K562 (cell line): ENCODE measurements around the gene TNIP2. TPM values are rescaled to one million over a fixed set of nuclear protein-coding genes. Genes with fewer than 3 reads are reported as not detected.

Source experiments
- ATAC-seq: fragments of 200-7000 bp; cut with Tn5 transposase; 3 replicates; pipeline ENCODE4 v1.9.1; 2020; ENCODE audit warnings: moderate library complexity
- BruUV-seq: library from RNA; stranded (reverse); fragments of 400-500 nt; replicated peaks from 2 replicates; lab custom pipeline; 2021; lab: Mats Ljungman, UMichigan
- CTCF ChIA-PET: fragments of 300-600 bp; formaldehyde crosslinking; extraction: SDS; loops from one replicate; lab custom pipeline; 2021; ENCODE audit warnings: low intra/inter-chr PET ratio; lab: Yijun Ruan, JAX
- POLR2A ChIA-PET: fragments of 300-600, 350-650 bp; sonication (Branson Sonifier 250); formaldehyde crosslinking; extraction: SDS; loops from one replicate; lab custom pipeline; 2021; ENCODE audit warnings: antibody characterized with exemption, inconsistent platforms; lab: Yijun Ruan, JAX
- DNase-seq, 4 experiments: peaks; one replicate each; pipeline versions ENCODE4 v3.0.0 to v3.0.0-alpha.2; 2011 to 2018; ENCODE audit warnings: low spot score in 3 of 4, mixed read lengths in 3 of 4; ENCODE audit errors: extremely low read depth in 1 of 4
- FAIRE-seq: peaks from 2 replicates; lab custom pipeline; 2011; peaks lifted over from hg19 to GRCh38; lab: Jason Lieb, UNC
- H2AFZ ChIP-seq: 2 replicates; pipeline ENCODE4 v1.6.0; 2011; ENCODE audit warnings: low read depth, low read length, control low read depth, inconsistent platforms
- H3K27ac ChIP-seq: fragments of 200-600 bp; 3 replicates; pipeline ENCODE4 v1.8.0; 2011; ENCODE audit warnings: low read depth, mild to moderate bottlenecking, control low read depth, inconsistent platforms, low read length, moderate library complexity, mixed read lengths; ENCODE audit errors: extremely low read depth
- H3K27me3 ChIP-seq, 2 experiments: fragments of 300-600 bp in 1 of 2; 2 replicates in 1 of 2; 3 replicates in 1 of 2; pipeline versions ENCODE4 v1.6.0 to v1.8.0; 2011; ENCODE audit warnings: inconsistent platforms in 2 of 2, low read length in 2 of 2, mild to moderate bottlenecking in 1 of 2, mixed read lengths in 1 of 2, moderate library complexity in 1 of 2; ENCODE audit not compliant: control insufficient read depth in 2 of 2, insufficient read depth in 2 of 2
- H3K36me3 ChIP-seq: fragments of 300-600 bp; 3 replicates; pipeline ENCODE4 v1.8.0; 2011; ENCODE audit warnings: mild to moderate bottlenecking, low read length, inconsistent platforms; ENCODE audit not compliant: control insufficient read depth, insufficient read depth
- H3K4me1 ChIP-seq, 2 experiments: fragments of 200-600 bp in 1 of 2; replicated peaks in 1 of 2; 2 replicates in 1 of 2; 3 replicates in 1 of 2; pipeline versions ENCODE4 v1.5.1 to v1.8.0; 2011; ENCODE audit warnings: inconsistent platforms in 2 of 2, low read length in 2 of 2, mild to moderate bottlenecking in 1 of 2, mixed read lengths in 1 of 2, moderate library complexity in 1 of 2; ENCODE audit not compliant: control insufficient read depth in 2 of 2, insufficient read depth in 2 of 2
- H3K4me2 ChIP-seq: 2 replicates; pipeline ENCODE4 v1.6.1; 2011; ENCODE audit warnings: low read length, control low read depth, inconsistent platforms, mixed read lengths; ENCODE audit not compliant: insufficient read depth
- H3K4me3 ChIP-seq: fragments of 200-600 bp; sonication (generic), shearing (Covaris generic); 2 replicates; pipeline ENCODE4 v1.5.1; 2016; ENCODE audit warnings: control low read depth, inconsistent platforms
- H3K79me2 ChIP-seq: fragments of 200-600 bp; 3 replicates; pipeline ENCODE4 v1.8.0; 2011; ENCODE audit warnings: low read length, inconsistent platforms; ENCODE audit not compliant: control insufficient read depth, insufficient read depth
- H3K9ac ChIP-seq, 2 experiments: 2 replicates each; pipeline versions ENCODE4 v1.6.0 to v1.6.1; 2011; ENCODE audit warnings: low read depth in 2 of 2, low read length in 2 of 2, control low read depth in 1 of 2, inconsistent platforms in 1 of 2, mild to moderate bottlenecking in 1 of 2, mixed read lengths in 1 of 2; ENCODE audit not compliant: insufficient read depth in 1 of 2
- H3K9me1 ChIP-seq: one replicate; pipeline ENCODE4 v1.6.0; 2011; ENCODE audit warnings: inconsistent platforms, mild to moderate bottlenecking, low read length, moderate library complexity; ENCODE audit not compliant: control insufficient read depth, insufficient read depth
- H3K9me3 ChIP-seq: replicated peaks from 2 replicates; pipeline ENCODE4 v1.5.1; 2011; ENCODE audit warnings: low read depth, low read length, inconsistent platforms; ENCODE audit not compliant: control insufficient read depth, insufficient read depth
- H4K20me1 ChIP-seq: replicated peaks from 2 replicates; pipeline ENCODE4 v1.6.1; 2011; ENCODE audit warnings: low read length, inconsistent platforms, mixed read lengths; ENCODE audit not compliant: control insufficient read depth, insufficient read depth
- ARNT ChIP-seq, 2 experiments: fragments of 450-650 bp; IDR thresholded peaks; 2 replicates each; pipeline ENCODE4 v1.6.1; 2016; ENCODE audit warnings: mild to moderate bottlenecking in 1 of 2
- DMBX1 ChIP-seq: fragments of 250-450 bp; sonication (Bioruptor Pico); IDR thresholded peaks from 2 replicates; pipeline ENCODE4 v1.8.0; 2022; ENCODE audit warnings: inconsistent platforms, mild to moderate bottlenecking, moderate library complexity, borderline replicate concordance
- HEY1 ChIP-seq: fragments of 250-450 bp; sonication (Bioruptor Pico); IDR thresholded peaks from 2 replicates; pipeline ENCODE4 v1.5.0; 2020; ENCODE audit warnings: mild to moderate bottlenecking, moderate library complexity, borderline replicate concordance
- KLF6 ChIP-seq: fragments of 250-450 bp; sonication (Bioruptor Pico); IDR thresholded peaks from 2 replicates; pipeline ENCODE4 v1.4.0; 2020; ENCODE audit warnings: mild to moderate bottlenecking, moderate library complexity, borderline replicate concordance
- MXI1 ChIP-seq: IDR thresholded peaks from 2 replicates; pipeline ENCODE4 v1.6.1; 2011; ENCODE audit warnings: low read depth, mild to moderate bottlenecking, improper control_type of control experiment, low read length
- PHB ChIP-seq: fragments of 250-450 bp; sonication (Bioruptor Pico); IDR thresholded peaks from 2 replicates; pipeline ENCODE4 v1.5.0; 2021
- PRPF4 ChIP-seq: fragments of 200-400 bp; formaldehyde crosslinking; IDR thresholded peaks from one replicate; pipeline ENCODE4 v1.6.1; 2017; ENCODE audit warnings: low read length, low read depth, mild to moderate bottlenecking; ENCODE audit not compliant: insufficient read depth, poor library complexity, severe bottlenecking
- SPI1 ChIP-seq: IDR thresholded peaks from 2 replicates; pipeline ENCODE4 v1.6.1; 2011; ENCODE audit warnings: low read depth, low read length, control low read depth, borderline replicate concordance
- STAG1 ChIP-seq: sonication (generic); formaldehyde crosslinking; IDR thresholded peaks from 2 replicates; pipeline ENCODE4 v1.5.0; 2020; ENCODE audit warnings: missing genetic modification reagents, borderline replicate concordance
- TEAD2 ChIP-seq: fragments of 450-650 bp; IDR thresholded peaks from 2 replicates; pipeline ENCODE4 v1.6.1; 2016; ENCODE audit warnings: missing genetic modification characterization, control low read depth, missing compliant biosample characterization
- TFAM ChIP-seq: fragments of 250-450 bp; sonication (Bioruptor Pico); conservative IDR thresholded peaks from 2 replicates; pipeline ENCODE4 v1.5.0; 2021; ENCODE audit warnings: mild to moderate bottlenecking, moderate library complexity
- YY1 ChIP-seq, 3 experiments: IDR thresholded peaks; 2 replicates each; pipeline ENCODE4 v1.6.1; 2011; ENCODE audit warnings: low read length in 2 of 3, mild to moderate bottlenecking in 2 of 3, moderate library complexity in 2 of 3, borderline replicate concordance in 1 of 3, control low read depth in 1 of 3, low read depth in 1 of 3; ENCODE audit not compliant: insufficient read depth in 3 of 3, insufficient replicate concordance in 2 of 3, control insufficient read depth in 1 of 3, insufficient read length in 1 of 3; ENCODE audit errors: extremely low read depth in 1 of 3
- ZNF232 ChIP-seq: sonication (generic); formaldehyde crosslinking; IDR thresholded peaks from 2 replicates; pipeline ENCODE4 v1.8.0; 2022; ENCODE audit warnings: mild to moderate bottlenecking, missing genetic modification reagents
- ZNF584 ChIP-seq: fragments of 200-800 bp; sonication (Bioruptor generic); IDR thresholded peaks from 2 replicates; pipeline ENCODE4 v1.6.1; 2016; ENCODE audit warnings: low read depth, mild to moderate bottlenecking, missing genetic modification characterization, missing compliant biosample characterization
- ZNF668 ChIP-seq: fragments of 250-450 bp; sonication (Bioruptor Pico); IDR thresholded peaks from 2 replicates; pipeline ENCODE4 v1.8.0; 2022; ENCODE audit warnings: mild to moderate bottlenecking, inconsistent platforms
- WGBS: fragments of 100-300 bp; shearing (Covaris generic); methylation state at CpG from one replicate; pipeline ENCODE4 v1.1.6; 2016; ENCODE audit warnings: low coverage, mixed read lengths; ENCODE audit not compliant: insufficient coverage; ENCODE audit errors: missing lambda C conversion rate; 5-methylcytosine and 5-hydroxymethylcytosine counted together
- in situ Hi-C: fragments of 300-500 bp; cut with MboI; formaldehyde crosslinking; loops from 4 replicates; pipeline ENCODE4 v1.15.0; 2018; ENCODE audit warnings: inconsistent platforms, mixed read lengths
- intact Hi-C: fragments of 100-400 bp; cut with micrococcal nuclease; formaldehyde crosslinking; loops from 2 replicates; pipeline ENCODE4 v1.14.2; 2022
- polyA plus RNA-seq, 8 experiments: library from polyadenylated mRNA; depleted of rRNA in 4 of 8; stranded (reverse) in 5 of 8; unstranded in 3 of 8; fragments of >200 nt; fragmentation: Nextera tagmentation in 2 of 8; fragmentation: Illumina TruSeq in 1 of 8; extraction: Ambion mirVana in 2 of 8; extraction: Trizol in 1 of 8; gene quantifications; 2 replicates each; pipeline versions ENCODE4 v1.2.1 to v1.2.3, GENCODE V29; 2011 to 2014; ENCODE audit warnings: inconsistent platforms in 1 of 8, missing spikeins in 1 of 8
- total RNA-seq, 7 experiments: library from RNA; depleted of rRNA in 6 of 7; stranded (reverse); fragments of >200 nt in 6 of 7; fragmentation: Illumina TruSeq in 2 of 7; extraction: Trizol in 2 of 7; gene quantifications; 2 replicates each; pipeline versions ENCODE4 v1.2.1 to v1.2.3, GENCODE V29; 2011 to 2021; ENCODE audit warnings: low replicate concordance in 1 of 7
- TF ChIP-seq, protein P1 (sequence below): fragments of 250-450 bp; sonication (Bioruptor Pico); IDR thresholded peaks from 2 replicates; pipeline ENCODE4 v1.5.0; 2020; ENCODE audit warnings: mild to moderate bottlenecking, borderline replicate concordance

Gene TNIP2
- total and polyA plus RNA-seq, 9 of the 15 experiments (the other 6 are each of a cell fraction or from before 2014, with no cell fraction given), result 0.61 to 42.6 (median 19.5) TPM

DNA sequence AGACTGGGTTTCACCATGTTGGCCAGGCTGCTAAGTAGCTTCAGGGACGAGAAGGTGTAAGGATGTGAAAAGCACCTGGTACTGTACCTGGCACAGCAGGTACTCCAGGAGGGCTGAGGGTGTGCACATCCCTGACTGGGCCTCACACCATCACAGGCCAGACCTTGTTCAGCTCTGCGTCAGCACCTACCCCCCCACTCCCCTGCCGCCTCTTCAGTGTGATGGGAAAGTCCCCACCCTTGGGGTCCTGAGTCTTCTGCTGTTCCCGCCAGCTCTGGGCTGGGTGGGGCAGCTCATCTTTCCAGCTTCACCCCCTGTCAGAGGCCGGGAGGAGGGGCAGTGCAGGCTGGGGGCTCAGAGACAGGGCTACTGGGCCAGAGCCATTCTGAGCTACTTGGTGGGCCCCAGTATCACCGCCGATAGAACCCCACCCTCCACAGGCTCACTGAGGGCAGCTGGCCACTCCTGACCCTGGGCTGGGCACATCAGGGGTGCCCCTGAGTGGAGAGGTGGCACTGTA lies 30.1 kb upstream of the TNIP2 start:
- no TSS peak for BruUV-seq
- ChIA-PET CTCF (no interaction called here), POLR2A (interaction anchor here (0.5 kb wide), 1 partner anchor 702 kb away, joined by 3 read pairs; no protein-coding TSS in a partner anchor)
- intact Hi-C loops (no loop called here), in situ Hi-C loops (no loop called here)
- no peak for TF ChIP-seq KLF6 (CRISPR knock-in tag)
- no peak for TF ChIP-seq PRPF4
- TF ChIP-seq PHB (CRISPR knock-in tag), result no peak
- TF ChIP-seq ZNF668 (CRISPR knock-in tag), result no peak
- TF ChIP-seq TEAD2 (tag), result no peak
- no peak for TF ChIP-seq STAG1
- TF ChIP-seq, protein P1, sequence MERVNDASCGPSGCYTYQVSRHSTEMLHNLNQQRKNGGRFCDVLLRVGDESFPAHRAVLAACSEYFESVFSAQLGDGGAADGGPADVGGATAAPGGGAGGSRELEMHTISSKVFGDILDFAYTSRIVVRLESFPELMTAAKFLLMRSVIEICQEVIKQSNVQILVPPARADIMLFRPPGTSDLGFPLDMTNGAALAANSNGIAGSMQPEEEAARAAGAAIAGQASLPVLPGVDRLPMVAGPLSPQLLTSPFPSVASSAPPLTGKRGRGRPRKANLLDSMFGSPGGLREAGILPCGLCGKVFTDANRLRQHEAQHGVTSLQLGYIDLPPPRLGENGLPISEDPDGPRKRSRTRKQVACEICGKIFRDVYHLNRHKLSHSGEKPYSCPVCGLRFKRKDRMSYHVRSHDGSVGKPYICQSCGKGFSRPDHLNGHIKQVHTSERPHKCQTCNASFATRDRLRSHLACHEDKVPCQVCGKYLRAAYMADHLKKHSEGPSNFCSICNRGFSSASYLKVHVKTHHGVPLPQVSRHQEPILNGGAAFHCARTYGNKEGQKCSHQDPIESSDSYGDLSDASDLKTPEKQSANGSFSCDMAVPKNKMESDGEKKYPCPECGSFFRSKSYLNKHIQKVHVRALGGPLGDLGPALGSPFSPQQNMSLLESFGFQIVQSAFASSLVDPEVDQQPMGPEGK (CRISPR knock-in tag), result no peak
- no peak for TF ChIP-seq ZNF584
- TF ChIP-seq ARNT (IDR thresholded peaks at IDR 0.05), result no peak
- TF ChIP-seq ZNF232 (CRISPR knock-in tag), result no peak
- TF ChIP-seq SPI1, result no peak
- no peak for TF ChIP-seq HEY1 (CRISPR knock-in tag)
- no peak for TF ChIP-seq MXI1
- no peak for TF ChIP-seq YY1 (IDR thresholded peaks at IDR 0.05; ENCODE audit: borderline replicate concordance in 1 of 3, control insufficient read depth in 1 of 3, extremely low read depth in 1 of 3, insufficient read depth in 3 of 3, insufficient read length in 1 of 3, insufficient replicate concordance in 2 of 3, low read depth in 1 of 3, low read length in 2 of 3)
- no peak for TF ChIP-seq TFAM
- TF ChIP-seq DMBX1, result no peak
- Histone ChIP-seq H3K4me1 (peaks cover 0 to 43% of the 10 kb centered on the region in 2 experiments; a peak in 4 of 5 replicates), H3K79me2 (no peaks in the 10 kb centered on the region), H3K27me3 (peaks cover 0 to 6% of the 10 kb centered on the region in 2 experiments; a peak in 2 of 5 replicates), H4K20me1 (no peaks in the 10 kb centered on the region), H3K4me3 (no peak overlapping the region), H3K9me1 (no peaks in the 10 kb centered on the region), H3K4me2 (no peak overlapping the region), H3K36me3 (no peaks in the 10 kb centered on the region), H2AFZ (no peak overlapping the region), H3K9ac (0 out of 4 replicates have a peak overlapping the region, but pooled peaks of 1 of the 2 experiments have one; percentile 43), H3K27ac (no peak overlapping the region), H3K9me3 (no peaks in the 10 kb centered on the region; the same call in 1 of the 2 replicates)
- no peak for FAIRE-seq
- 78% methylated on average over 7 of the region's 7 CpGs for WGBS
- no peak for ATAC-seq
- no peak for DNase-seq
